ACHN (cell line): ENCODE results near the gene C1QTNF6.
A peak's percentile ranks its signal among the peaks of the same experiment; 100 is the strongest.

ENCODE experiments used
- DNase-seq: peaks from one replicate; pipeline ENCODE4 v3.0.0-alpha.2; 2015
- in situ Hi-C: cut with HindIII; loops from 2 replicates; pipeline ENCODE4 v1.10.0; 2017; ENCODE audit warnings: low sequenced_read_pairs, low pct_ligation_motif_present, low pct_unique_long_range_greater_than_20kb

Gene C1QTNF6

DNA sequence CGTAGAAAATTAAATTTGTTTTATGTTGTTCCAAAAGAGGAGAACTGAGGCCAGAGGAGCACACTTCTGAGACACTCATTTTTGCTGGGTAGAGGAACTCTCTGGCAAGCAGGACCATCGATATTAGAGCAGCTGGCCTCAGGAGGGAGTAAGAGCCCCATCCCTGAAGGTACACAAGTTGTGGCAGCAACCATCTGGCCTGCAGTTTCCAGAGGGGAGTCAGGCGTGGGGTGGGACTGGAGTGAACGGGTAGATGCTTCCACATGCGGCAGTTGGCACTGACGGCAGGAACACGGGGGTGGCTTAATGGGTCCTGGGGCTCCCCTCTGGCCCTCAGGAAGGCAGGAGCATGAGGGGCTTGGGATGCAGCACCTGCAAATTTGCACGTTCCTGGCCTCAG is 37.4 kb upstream of the C1QTNF6 start:
- peak; percentile 6 for DNase-seq
- in situ Hi-C loops: no loop called here

- in situ Hi-C loops: no loop called here
- no peak for DNase-seq
Measured at GRCh38 chr22:37224757-37225420, 36.8 kb upstream of the C1QTNF6 start.

GRCh38 chr22:37223965-37224551 is 36.0 kb upstream of the C1QTNF6 start:
- no peak for DNase-seq
- in situ Hi-C loops: no loop called here

DNA sequence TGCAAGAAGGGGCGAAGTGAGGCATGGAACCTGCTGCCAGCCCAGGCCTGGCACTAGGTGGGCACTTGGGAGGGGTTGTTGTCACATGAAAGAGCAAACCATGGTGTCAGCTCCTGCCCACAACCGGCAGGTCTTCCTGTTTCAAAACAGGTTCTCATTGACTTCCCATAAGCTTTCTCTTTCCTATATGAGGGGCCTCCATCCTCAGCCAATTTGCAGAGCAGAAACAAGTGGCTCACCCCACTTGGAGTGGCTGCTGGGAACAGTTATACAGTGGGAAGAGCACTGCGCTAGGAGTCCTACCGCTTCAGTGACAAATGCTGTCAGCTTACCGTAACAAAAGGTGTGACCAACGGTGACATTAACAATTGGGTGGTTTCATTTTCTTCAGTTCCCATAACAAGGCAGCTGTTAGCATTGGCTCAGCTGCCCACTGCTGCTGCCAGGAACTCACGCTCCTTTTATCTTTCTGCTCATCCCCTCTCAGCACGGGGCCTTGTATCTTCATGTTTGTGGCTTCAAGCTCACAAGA is 34.5 kb upstream of the C1QTNF6 start:
- DNase-seq: no peak
- in situ Hi-C loops: no loop called here

GRCh38 chr22:37221424-37222333 is 33.6 kb upstream of the C1QTNF6 start:
- DNase-seq: no peak
- in situ Hi-C loops: no loop called here

GRCh38 chr22:37220543-37220981 is 32.5 kb upstream of the C1QTNF6 start:
- in situ Hi-C loops: no loop called here
- no peak for DNase-seq

- in situ Hi-C loops: no loop called here
- DNase-seq: no peak
Measured at GRCh38 chr22:37219533-37219932, 31.5 kb upstream of the C1QTNF6 start.

DNA sequence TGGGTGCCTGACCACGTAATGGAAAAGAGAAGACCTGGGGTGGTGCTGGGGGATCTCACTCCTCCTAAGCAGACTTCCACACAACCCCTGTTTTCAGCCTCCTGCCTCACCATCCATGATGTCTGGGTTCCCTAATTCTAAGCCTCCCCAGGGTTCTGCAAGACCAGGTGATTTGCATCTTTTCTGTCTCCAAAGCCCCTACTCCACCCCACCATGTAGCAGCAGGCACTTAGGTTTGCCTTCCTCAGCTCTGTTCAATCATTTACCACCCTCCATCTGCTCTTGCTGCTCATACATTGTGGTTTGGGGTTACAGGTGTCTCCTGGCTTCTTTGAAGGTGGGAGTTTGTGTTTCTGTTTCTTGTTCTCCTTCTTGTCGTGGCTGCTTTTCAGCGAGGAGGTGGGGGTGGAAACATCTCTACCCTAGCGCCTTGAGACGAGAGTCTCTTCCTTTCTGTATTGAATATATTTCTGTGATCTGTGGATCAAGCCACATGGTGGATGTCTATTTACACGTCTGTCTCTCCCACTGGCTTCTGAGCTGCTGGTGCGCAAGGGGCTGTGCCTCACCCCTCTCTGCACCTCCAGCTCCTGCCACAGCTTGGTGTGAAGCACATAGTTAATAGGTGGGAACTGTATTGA is 30.8 kb upstream of the C1QTNF6 start:
- in situ Hi-C loops: no loop called here
- no peak for DNase-seq

GRCh38 chr22:37218399-37218770 is 30.3 kb upstream of the C1QTNF6 start:
- no peak for DNase-seq
- in situ Hi-C loops: no loop called here

DNA sequence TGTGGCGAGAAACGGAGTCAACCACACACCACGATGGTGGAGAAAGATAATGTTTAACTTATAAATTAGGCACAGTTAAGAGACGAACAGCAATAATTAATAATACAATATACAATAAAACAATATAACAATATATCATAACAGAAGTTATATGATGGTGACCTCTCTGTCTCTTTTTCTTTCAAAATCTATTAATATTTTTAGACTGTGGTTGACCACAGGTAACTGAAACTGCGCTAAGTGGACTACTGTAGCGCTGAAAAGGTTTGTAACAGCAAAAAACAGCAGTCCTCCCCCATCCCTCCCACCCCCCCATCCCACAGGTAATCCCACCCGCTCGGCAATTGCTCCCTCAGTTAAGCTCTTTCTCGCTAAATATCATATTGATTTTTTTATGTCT is 27.8 kb upstream of the C1QTNF6 start:
- no peak for DNase-seq
- in situ Hi-C loops: no loop called here

- in situ Hi-C loops: no loop called here
- no peak for DNase-seq
Measured at GRCh38 chr22:37214731-37215030, 26.6 kb upstream of the C1QTNF6 start.

- DNase-seq: no peak
- in situ Hi-C loops: no loop called here
Measured at GRCh38 chr22:37213941-37214730, 26.1 kb upstream of the C1QTNF6 start.

DNA sequence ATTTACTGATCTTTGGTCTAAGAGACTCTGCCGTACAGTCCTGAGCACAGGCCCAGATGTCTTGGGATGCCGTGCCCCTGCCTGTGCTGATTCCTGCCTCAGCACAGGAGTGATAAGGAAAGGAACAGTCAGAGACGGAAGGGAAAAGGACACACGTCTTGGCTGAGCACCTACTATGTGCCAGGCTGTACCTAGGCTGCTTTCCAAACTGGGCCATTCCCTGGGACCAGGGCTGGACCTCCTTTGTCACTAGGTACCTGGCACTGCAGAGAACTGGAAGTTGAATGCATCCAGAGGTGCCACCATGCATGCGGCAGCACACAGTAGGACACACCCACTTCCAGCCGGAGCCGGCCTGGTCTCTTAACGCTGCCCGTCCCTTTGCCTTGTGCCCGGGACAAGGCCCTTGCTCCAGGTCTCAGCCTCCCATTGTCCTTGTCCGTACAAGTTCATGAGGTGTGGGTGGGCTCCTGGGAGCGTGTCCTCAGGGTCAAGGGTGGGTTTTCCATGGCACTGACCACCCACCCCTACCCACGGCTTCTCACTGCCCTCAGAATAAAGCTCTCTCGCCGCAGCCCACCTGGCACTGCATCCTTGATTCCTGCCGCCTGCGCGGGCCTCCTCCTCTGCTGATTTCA is 25.3 kb upstream of the C1QTNF6 start:
- no peak for DNase-seq
- in situ Hi-C loops: no loop called here

DNA sequence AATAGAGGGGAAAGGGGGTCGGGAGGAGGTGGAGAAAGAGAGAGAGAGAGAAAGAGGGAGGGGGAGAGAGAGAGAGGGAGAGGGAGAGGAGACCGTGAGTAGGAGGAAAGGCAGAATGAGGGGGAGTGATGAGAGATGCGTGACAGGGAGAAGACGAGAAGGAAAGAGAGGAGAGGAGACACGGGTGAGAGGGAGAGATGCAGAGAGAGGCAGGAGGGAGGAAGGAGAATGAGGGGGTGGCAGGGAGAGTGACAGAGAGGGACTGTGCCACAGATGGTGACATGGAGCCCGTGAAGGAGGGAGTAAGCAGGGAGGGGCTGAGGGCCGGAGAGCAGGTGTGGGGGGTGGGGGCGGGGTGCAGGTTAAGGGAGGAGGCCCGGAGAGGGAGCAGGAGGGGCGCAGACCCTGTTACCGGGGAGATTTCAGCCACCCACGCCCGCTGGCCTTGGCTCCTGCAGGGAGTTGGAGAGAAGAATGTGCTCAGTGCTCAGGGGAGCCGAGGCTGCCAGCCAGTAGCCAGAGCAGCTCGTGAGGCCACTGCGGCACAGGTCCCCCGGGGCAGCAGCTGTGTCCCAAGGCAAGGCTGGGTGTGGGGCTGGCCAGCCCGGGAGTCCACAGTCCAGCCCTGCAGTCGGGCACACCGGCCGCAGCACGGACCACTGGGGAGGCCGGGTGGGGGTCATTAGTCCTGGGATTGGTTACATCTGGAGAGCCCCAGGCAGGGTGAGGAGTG is 24.3 kb upstream of the C1QTNF6 start, which contains the start of gene SSTR3:
SSTR3 (minus strand) TSS at position 304 of the 733 bp plus-strand sequence. CDS start 4,674 bp downstream, outside the sequence.
- in situ Hi-C loops: no loop called here
- DNase-seq: no peak

DNA sequence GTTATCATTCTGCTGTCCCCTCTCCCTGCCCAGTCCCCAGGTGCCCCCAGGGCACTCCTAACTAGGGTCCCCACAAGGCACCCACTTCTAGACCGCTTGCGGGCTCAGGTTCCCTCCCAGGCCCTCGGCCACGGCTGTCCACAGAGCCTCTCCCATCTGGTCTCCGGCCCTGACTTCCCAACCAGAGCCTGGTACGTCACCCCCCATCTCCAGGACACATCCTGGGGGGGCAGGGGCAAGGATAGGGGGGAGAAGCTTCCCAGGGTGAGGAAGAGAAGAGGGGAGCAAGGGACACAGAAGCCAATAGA is 23.8 kb upstream of the C1QTNF6 start:
- DNase-seq: no peak
- in situ Hi-C loops: no loop called here

- in situ Hi-C loops: no loop called here
- DNase-seq: no peak
Measured at GRCh38 chr22:37211075-37211865, 23.2 kb upstream of the C1QTNF6 start.
